Left kidney (tissue), 8 donors: ENCODE results near the gene SLC45A1. TPM values are rescaled to one million over a fixed set of nuclear protein-coding genes. Genes with fewer than 3 reads are reported as not detected.
A peak's percentile ranks its signal among the peaks of the same experiment; 100 is the strongest.
"Not testable (repeated sequence)": the region's sequence is repeated elsewhere in the genome, so short reads cannot be mapped to it uniquely, and the experiment has no call there.

Experiments used
- DNase-seq: peaks from one replicate; pipeline ENCODE4 v3.0.0-alpha.2; 2013
- long read RNA-seq, 8 donors: transcript quantifications; one replicate each; lab custom pipeline, GENCODE V29; 2026
- polyA plus RNA-seq: library from polyadenylated mRNA; unstranded; fragments of 120-200 nt; gene quantifications from one replicate; pipeline ENCODE4 v1.2.1, GENCODE V29; 2013; ENCODE audit not compliant: insufficient read length

SLC45A1 gene
- polyA plus RNA-seq = 2.8 TPM
- long read RNA-seq, donor 1, partial matches to known transcripts = 0 of 3 reads
- long read RNA-seq, donor 1, other reads (novel, unspliced or antisense) = 0 of 3 reads
- long read RNA-seq, donor 2, partial matches to known transcripts = 0 of 1 reads
- long read RNA-seq, donor 2, other reads (novel, unspliced or antisense) = 0 of 1 reads
- long read RNA-seq, donor 3 = 0 reads
- long read RNA-seq, donor 4 = 0 reads
- long read RNA-seq, donor 5, partial matches to known transcripts = 0 of 1 reads
- long read RNA-seq, donor 5, other reads (novel, unspliced or antisense) = 0 of 1 reads
- long read RNA-seq, donor 6, partial matches to known transcripts = 67 of 75 reads
- long read RNA-seq, donor 6, other reads (novel, unspliced or antisense) = 7 of 75 reads
- long read RNA-seq, donor 7, partial matches to known transcripts = 0 of 1 reads
- long read RNA-seq, donor 7, other reads (novel, unspliced or antisense) = 0 of 1 reads
- long read RNA-seq, donor 8 = 0 reads

DNA sequence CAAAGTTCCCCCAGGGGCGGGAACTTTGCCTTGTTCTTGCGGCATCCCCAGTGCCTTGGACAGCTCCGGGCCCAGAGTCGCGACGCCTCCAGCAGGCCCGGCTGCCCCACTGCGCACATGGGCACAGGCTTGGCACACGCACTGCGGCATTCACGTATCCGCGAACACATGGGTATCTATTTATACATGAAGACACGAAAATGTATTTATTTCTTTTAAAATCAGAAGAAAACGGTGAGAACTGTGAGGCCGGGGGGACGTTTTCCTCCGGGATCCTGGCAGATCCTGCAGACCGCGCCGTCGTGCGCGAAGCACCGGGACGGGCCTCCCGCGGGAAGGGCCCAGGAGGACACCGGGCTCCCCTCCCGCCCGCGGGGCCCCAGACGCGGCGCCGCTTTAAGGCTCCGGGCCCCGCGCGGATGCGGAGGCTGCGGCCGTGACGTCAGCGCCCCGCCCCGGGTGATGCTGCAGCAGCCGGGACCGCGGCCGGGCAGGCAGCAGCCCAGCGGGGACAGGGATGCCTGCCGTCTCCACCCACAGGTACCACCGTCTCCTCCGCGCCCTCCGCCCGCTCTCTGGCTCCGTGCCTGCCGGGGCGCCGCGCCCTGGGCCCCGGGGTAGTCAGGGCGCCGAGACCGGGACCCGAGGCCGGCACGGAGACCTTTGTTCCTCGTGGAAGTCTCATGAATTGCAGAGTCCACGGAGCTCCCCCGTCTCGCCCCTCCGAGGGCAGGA lies at the start of gene SLC45A1:
Gene SLC45A1 (plus strand): TSS at position 468 of the 735 bp plus-strand sequence. CDS start 6,216 bp downstream, outside the sequence.
- peak; percentile 67 for DNase-seq

GRCh38 chr1:8273036-8273435 lies 44.9 kb upstream of the SLC45A1 start:
- no peak for DNase-seq

DNA sequence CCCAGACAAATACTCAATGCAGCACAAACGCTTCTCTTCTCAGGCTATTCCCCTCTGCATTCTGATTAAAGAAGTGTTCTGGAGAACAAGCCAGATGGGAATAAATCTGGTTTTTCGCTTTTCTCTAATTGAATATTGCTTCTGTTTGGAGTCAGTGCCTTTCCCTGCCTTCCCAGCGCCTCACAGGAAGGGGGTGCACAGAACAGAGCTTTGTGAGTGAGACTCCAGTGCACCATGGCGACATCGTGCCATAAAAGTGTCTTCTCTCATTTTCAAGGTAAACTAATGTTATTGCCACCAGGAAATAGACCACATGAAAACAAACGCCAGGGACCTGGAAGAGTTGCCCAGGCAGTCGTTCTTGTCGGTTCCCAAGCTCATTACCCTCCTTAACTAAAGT lies 43.6 kb upstream of the SLC45A1 start:
- no peak for DNase-seq

DNA sequence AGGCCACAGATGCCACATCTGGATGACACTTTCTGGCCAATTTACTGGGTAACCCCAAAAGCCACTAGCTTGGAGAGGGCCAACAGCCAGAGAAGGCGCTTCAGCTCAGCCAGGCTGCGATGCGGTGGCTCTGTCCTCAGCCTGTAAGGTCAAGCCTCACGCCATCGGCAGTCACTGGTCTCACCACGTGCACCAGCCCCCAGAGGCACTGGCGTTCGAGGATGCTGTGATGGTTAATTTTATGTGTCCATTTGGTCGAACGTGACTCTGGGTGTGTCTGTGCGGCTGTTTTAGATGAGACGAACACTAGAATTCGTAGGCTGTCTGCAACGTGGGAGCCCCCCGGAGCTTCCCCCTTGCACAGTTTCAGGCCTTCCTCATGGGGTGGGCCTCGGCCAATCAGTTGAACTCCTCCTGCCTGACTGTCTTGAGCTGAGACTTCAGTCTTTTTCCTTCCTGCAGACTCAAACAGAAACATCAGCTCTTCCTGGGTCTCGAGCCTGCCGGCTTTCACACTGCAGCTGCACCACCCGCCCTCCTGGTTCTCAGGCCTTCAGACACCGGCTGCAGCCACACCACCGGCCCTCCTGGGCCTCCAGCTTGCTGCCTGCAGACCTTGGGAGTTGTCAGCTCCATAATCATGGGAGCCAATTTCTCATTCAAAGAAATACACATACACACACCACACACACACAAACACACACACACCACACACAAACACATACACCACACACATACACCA lies 41.6 kb upstream of the SLC45A1 start:
- no peak for DNase-seq

GRCh38 chr1:8276932-8277331 lies 41.0 kb upstream of the SLC45A1 start:
- no peak for DNase-seq

DNA sequence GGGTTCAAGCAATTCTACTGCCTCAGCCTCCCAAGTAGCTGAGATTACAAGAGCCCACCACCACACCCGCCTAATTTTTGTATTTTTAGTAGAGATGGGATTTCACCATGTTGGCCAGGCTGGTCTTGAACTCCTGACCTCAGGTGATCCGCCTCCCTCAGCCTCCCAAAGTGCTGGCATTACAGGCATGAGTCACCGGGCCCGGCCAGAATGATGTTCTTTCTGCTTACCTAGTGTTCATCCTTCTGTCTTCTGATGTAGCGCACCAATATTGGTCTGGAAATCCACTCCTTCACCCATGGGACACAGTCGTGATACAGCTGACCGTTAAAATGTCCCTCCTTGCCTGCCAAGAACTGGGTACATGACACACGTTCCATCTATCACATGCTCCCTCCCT lies 39.2 kb upstream of the SLC45A1 start:
- not testable (repeated sequence) for DNase-seq

DNA sequence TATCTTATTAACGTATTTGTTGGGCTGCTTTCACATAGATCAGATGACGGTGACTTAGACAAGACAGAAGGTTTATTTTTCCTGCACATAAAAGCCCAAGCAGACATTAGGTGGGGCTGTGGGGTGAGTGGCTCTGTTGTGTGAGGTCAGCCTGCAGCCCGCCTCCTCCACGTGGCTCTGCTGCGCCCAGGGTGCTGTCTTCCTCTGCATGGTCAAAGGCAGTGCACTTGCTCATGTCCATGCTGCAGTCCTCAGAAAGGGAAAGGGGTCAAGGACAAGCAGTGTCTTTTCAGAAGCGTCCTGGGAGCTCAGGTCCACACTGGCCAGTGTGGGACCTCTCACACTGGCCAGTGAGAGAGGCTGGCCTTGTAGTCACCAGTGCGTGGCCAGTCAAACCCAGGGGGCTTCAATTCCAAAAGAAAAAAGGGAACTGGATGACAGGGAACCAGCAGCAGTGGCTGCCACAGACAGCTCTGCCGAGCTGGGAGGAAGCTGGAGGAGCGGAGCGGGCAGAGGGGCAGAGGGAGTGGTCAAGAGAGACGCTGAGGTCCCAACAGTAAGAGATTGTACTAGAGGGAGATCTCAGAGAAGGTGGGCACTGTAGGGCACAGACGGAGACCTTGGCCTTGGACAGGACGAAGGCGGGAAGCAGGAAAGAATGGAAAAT lies 35.9 kb upstream of the SLC45A1 start:
- no peak for DNase-seq

DNA sequence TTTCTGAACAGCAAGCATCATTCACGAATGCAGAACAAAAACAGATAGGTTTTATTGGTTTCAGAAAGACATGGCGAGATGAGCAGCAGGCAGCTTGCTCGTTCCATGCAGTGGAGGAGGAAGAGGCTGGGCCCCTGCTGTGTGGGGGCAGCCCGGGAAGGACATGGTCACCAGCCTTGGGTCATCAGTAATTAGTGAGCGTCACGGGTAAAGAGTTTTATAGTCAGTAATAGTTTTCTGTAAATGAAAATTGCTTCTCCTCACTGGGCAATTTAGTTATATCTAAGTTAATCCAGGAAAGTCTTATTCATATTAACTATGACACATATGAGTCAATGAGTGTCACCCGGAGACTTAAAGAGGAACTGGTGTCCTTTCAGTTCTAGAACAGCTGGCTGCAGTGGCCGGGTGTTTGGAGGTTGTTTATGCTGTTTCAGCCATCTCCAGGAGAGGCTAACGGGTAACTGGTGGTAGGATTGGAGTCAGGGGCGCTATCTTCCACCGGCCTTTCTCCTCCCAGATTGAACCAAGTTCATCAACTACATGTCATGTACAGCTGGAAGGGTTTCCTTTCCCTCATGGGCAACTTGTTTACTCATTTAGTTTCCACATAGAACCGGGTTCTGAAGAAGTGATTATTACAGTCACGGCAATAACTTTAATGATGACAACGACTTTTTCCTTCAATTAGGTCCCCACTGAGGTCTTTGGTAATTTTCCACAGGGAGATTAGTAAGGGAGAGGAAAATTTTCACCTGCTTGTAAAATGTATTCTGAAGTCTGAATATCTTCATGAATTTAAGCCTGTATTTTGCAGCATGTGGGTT lies 34.6 kb upstream of the SLC45A1 start:
- no peak for DNase-seq

DNA sequence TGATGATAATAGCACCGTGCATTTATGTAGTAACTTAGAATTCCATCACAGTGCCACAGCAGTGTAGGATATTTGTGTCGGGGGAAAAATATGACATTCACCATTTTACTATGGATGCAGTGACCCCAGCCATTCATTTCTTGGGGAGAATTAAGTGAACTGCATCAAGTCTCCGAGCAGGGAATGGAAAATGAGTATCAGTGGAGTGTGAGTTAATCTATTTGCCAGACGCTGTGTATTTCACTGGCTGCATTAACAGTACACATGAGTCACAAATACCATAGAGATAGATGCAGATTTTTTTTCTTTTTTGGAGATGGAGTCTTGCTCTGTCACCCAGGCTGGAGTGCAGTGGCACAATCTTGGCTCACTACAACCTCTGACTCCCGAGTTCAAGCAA lies 33.8 kb upstream of the SLC45A1 start:
- DNase-seq = no peak

GRCh38 chr1:8285103-8285502 lies 32.8 kb upstream of the SLC45A1 start:
- no peak for DNase-seq

GRCh38 chr1:8285965-8286364 lies 31.9 kb upstream of the SLC45A1 start:
- no peak for DNase-seq

- DNase-seq = no peak
These were observed 24.8 kb upstream of the SLC45A1 start for GRCh38 chr1:8293118-8293517.

DNA sequence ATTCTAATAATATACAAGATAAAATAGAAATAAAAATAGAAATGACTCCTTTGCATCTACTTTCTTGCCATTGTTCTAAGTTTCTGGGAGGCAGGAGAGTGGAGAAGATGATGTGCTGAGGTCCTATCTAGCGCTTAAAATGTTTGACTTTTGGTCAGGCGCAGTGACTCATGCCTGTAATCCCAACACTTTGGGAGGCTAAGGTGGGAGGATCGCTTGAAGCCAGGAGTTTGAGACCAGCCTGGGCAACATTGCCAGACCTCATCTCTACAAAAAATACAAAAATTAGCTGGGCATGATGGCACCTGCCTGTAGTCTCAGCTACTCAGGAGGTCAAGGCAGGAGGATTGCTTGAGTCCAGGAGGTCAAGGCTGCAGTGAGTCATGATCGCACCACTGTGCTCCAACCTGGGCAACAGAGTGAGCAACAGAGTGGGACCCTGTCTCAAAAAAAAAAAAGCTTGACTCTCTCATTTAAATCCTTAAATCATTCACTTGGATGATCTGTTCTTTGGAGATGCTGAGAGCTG lies 24.2 kb upstream of the SLC45A1 start:
- no peak for DNase-seq

GRCh38 chr1:8294170-8294697 lies 23.7 kb upstream of the SLC45A1 start:
- DNase-seq = no peak

DNA sequence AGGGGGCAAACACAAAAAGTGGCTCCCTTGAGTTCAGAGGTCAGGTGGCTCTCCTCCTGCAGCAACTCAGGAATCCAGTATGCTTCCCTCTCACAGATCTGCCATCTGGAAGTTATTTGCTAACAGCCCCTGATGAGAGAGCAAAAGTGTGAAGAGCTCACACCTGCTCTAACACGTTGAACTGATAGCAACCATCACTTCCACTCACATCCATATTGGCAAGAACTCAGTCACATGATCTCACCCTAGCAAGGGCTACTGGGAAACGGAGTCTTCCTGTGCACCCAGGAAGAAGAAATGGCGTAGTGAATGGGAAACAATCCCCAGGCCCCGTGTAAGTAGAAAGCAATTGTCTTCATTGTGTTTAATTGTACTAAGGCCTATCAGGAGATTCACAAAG lies 20.7 kb upstream of the SLC45A1 start:
- DNase-seq = no peak

- DNase-seq = no peak
These were observed 18.0 kb upstream of the SLC45A1 start for GRCh38 chr1:8299963-8300362.

GRCh38 chr1:8302081-8302956 lies 15.6 kb upstream of the SLC45A1 start:
- peak; percentile 69 for DNase-seq

DNA sequence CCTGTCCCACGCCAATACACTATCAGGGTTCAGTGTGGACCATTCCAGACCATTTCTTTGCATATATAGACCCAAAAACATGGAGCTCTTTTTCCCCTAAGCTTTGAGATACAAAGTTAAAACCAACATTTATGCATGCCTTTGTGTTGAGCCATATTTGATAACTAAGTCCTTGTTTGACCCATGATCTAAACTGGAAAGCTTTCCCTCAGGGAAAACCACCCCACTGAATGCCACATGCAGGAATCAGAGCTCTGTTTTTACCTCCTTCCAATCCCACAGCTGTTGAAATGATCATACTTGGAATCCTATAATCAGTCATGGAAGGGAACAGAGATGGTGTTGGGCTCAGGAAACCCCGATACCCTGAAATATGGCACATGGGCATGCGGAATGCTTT lies 14.8 kb upstream of the SLC45A1 start:
- DNase-seq = no peak

DNA sequence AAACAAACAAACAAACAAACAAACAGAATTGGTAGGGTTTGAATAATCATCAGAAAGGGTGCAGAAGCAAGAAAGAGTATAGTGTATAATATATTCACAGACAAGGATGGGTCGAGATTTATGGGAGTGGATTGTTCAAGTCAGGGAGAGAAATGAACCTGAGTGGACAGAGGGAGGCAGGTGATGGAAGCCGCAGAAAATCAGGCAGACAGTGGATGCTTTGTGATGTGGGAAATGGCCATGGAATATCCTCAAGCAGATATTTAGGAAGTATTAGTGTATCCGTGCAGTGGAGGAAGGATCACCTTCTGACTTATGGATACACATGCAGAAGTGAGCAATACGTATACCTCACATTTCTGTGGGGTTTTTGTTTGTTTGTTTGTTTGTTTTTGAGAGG lies 14.0 kb upstream of the SLC45A1 start:
- no peak for DNase-seq

DNA sequence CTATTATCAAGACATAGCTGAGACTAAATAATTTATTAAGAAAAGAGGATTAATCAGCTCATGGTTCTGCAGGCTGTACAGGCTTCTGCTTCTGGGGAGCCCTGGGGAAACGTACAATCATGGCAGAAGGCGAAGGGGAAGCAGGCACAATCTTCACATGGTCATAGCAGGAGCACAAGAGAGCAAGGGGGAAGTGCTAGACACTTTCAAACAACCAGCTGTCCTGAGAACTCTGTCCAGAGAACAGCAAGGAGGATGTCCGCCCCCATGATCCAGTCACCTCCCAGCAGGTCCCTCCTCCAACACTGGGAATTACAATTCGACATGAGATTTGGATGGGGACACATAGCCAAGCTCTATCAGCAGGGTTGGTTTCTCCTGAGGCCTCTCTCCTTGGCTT lies 10.3 kb upstream of the SLC45A1 start:
- DNase-seq = no peak
